H9 (cell line): ENCODE measurements around the gene MARCHF3. TPM values are rescaled to one million over a fixed set of nuclear protein-coding genes. Genes with fewer than 3 reads are reported as not detected.
A peak's percentile ranks its signal among the peaks of the same experiment; 100 is the strongest.

Experiments
- DNase-seq: peaks from one replicate; pipeline ENCODE4 v3.0.0-alpha.2; 2017
- H2AFZ ChIP-seq: one replicate; pipeline ENCODE4 v1.6.1; 2013; ENCODE audit warnings: mild to moderate bottlenecking, low read length, control low read depth, moderate library complexity
- H2AK5ac ChIP-seq: 2 replicates; pipeline ENCODE4 v1.6.1; 2013; ENCODE audit warnings: low read length, control low read depth, mixed read lengths; ENCODE audit not compliant: insufficient read length
- H2BK120ac ChIP-seq: one replicate; pipeline ENCODE4 v1.6.1; 2013; ENCODE audit warnings: low read depth, mild to moderate bottlenecking, low read length, control low read depth, inconsistent platforms; ENCODE audit not compliant: poor library complexity, severe bottlenecking
- H2BK12ac ChIP-seq: 2 replicates; pipeline ENCODE4 v1.6.1; 2013; ENCODE audit warnings: low read length, control low read depth, mixed read lengths, low read depth; ENCODE audit not compliant: insufficient read length
- H2BK15ac ChIP-seq: 2 replicates; pipeline ENCODE4 v1.6.1; 2013; ENCODE audit warnings: low read depth, low read length, control low read depth
- H2BK20ac ChIP-seq: one replicate; pipeline ENCODE4 v1.6.1; 2013; ENCODE audit warnings: low read depth, mild to moderate bottlenecking, low read length, control low read depth, inconsistent platforms; ENCODE audit not compliant: poor library complexity, severe bottlenecking
- H2BK5ac ChIP-seq: 2 replicates; pipeline ENCODE4 v1.6.1; 2013; ENCODE audit warnings: low read length, control low read depth, mixed read lengths; ENCODE audit not compliant: insufficient read length
- H3K14ac ChIP-seq: 2 replicates; pipeline ENCODE4 v1.6.1; 2013; ENCODE audit warnings: low read length, control low read depth; ENCODE audit not compliant: insufficient read depth
- H3K18ac ChIP-seq: 2 replicates; pipeline ENCODE4 v1.6.1; 2013; ENCODE audit warnings: low read depth, mild to moderate bottlenecking, mixed read lengths, low read length, control low read depth; ENCODE audit not compliant: insufficient read length
- H3K23ac ChIP-seq: 2 replicates; pipeline ENCODE4 v1.6.1; 2013; ENCODE audit warnings: low read length, control low read depth, mixed read lengths, low read depth; ENCODE audit not compliant: insufficient read length
- H3K23me2 ChIP-seq: 2 replicates; pipeline ENCODE4 v1.6.1; 2013; ENCODE audit warnings: low read depth, mild to moderate bottlenecking, mixed read lengths, low read length, control low read depth; ENCODE audit not compliant: insufficient read length, poor library complexity, severe bottlenecking
- H3K27ac ChIP-seq: 2 replicates; pipeline ENCODE4 v1.5.1; 2013; ENCODE audit warnings: low read length, control low read depth, mixed read lengths, low read depth; ENCODE audit not compliant: insufficient read length
- H3K27me3 ChIP-seq: 2 replicates; pipeline ENCODE4 v1.6.1; 2013; ENCODE audit warnings: low read length, control low read depth, inconsistent platforms; ENCODE audit not compliant: insufficient read depth
- H3K4ac ChIP-seq: 2 replicates; pipeline ENCODE4 v1.6.1; 2013; ENCODE audit warnings: low read depth, mild to moderate bottlenecking, control low read depth, inconsistent platforms, low read length, moderate library complexity
- H3K4me1 ChIP-seq: 2 replicates; pipeline ENCODE4 v1.6.1; 2013; ENCODE audit warnings: low read length, control low read depth, inconsistent platforms; ENCODE audit not compliant: insufficient read depth
- H3K4me2 ChIP-seq: 2 replicates; pipeline ENCODE4 v1.6.1; 2013; ENCODE audit warnings: low read length, control low read depth, mixed read lengths; ENCODE audit not compliant: insufficient read length, insufficient read depth
- H3K56ac ChIP-seq: 2 replicates; pipeline ENCODE4 v1.6.1; 2013; ENCODE audit warnings: low read depth, mild to moderate bottlenecking, mixed read lengths, low read length, control low read depth; ENCODE audit not compliant: insufficient read length
- H3K79me1 ChIP-seq: 2 replicates; pipeline ENCODE4 v1.6.1; 2013; ENCODE audit warnings: low read depth, mild to moderate bottlenecking, moderate library complexity, low read length, control low read depth, inconsistent platforms; ENCODE audit not compliant: insufficient read depth, poor library complexity, severe bottlenecking
- H3K79me2 ChIP-seq: 2 replicates; pipeline ENCODE4 v1.6.1; 2013; ENCODE audit warnings: low read length, control low read depth, inconsistent platforms; ENCODE audit not compliant: insufficient read depth
- H3K9ac ChIP-seq: 2 replicates; pipeline ENCODE4 v1.6.1; 2013; ENCODE audit warnings: low read length, control low read depth, mixed read lengths; ENCODE audit not compliant: insufficient read length; ENCODE audit errors: extremely low read depth
- H3K9me3 ChIP-seq: one replicate; pipeline ENCODE4 v1.6.1; 2013; ENCODE audit warnings: low read depth, low read length, inconsistent platforms; ENCODE audit not compliant: control insufficient read depth
- H3T11ph ChIP-seq: one replicate; pipeline ENCODE4 v1.6.1; 2013; ENCODE audit warnings: mild to moderate bottlenecking, low read length, control low read depth, inconsistent platforms
- H4K20me1 ChIP-seq: one replicate; pipeline ENCODE4 v1.6.1; 2013; ENCODE audit not compliant: control insufficient read depth, insufficient read length, insufficient read depth
- H4K5ac ChIP-seq: 2 replicates; pipeline ENCODE4 v1.6.1; 2013; ENCODE audit warnings: low read depth, mild to moderate bottlenecking, mixed read lengths, low read length, control low read depth; ENCODE audit not compliant: insufficient read length
- H4K8ac ChIP-seq: replicated peaks from 2 replicates; pipeline ENCODE4 v1.6.1; 2013; ENCODE audit warnings: low read length, control low read depth, mixed read lengths, low read depth; ENCODE audit not compliant: insufficient read length
- H4K91ac ChIP-seq: 2 replicates; pipeline ENCODE4 v1.6.1; 2013; ENCODE audit warnings: low read depth, mild to moderate bottlenecking, moderate library complexity, mixed read lengths, low read length, control low read depth; ENCODE audit not compliant: insufficient read length
- H3K27ac Mint-ChIP-seq, 3 experiments: 2 replicates in 2 of 3; 3 replicates in 1 of 3; pipeline ENCODE4 v1.8.0; 2020 to 2021; ENCODE audit warnings: mixed read lengths in 3 of 3, mild to moderate bottlenecking in 1 of 3, moderate library complexity in 1 of 3
- H3K27me3 Mint-ChIP-seq: 2 replicates; pipeline ENCODE4 v1.8.0; 2021; ENCODE audit warnings: low read depth, mild to moderate bottlenecking, moderate library complexity, mixed read lengths
- H3K36me3 Mint-ChIP-seq, 3 experiments: 2 replicates in 2 of 3; 3 replicates in 1 of 3; pipeline ENCODE4 v1.8.0; 2020 to 2021; ENCODE audit warnings: low read depth in 3 of 3, mixed read lengths in 3 of 3; ENCODE audit not compliant: insufficient read depth in 1 of 3
- H3K4me1 Mint-ChIP-seq, 2 experiments: 2 replicates each; pipeline ENCODE4 v1.8.0; 2020; ENCODE audit warnings: mixed read lengths in 2 of 2
- H3K4me3 Mint-ChIP-seq, 2 experiments: 2 replicates in 1 of 2; 3 replicates in 1 of 2; pipeline ENCODE4 v1.8.0; 2020 to 2021; ENCODE audit warnings: mild to moderate bottlenecking in 2 of 2, mixed read lengths in 2 of 2, moderate library complexity in 1 of 2
- H3K9me3 Mint-ChIP-seq, 2 experiments: 2 replicates in 1 of 2; 3 replicates in 1 of 2; pipeline ENCODE4 v1.8.0; 2020; ENCODE audit warnings: mild to moderate bottlenecking in 2 of 2, mixed read lengths in 2 of 2, moderate library complexity in 1 of 2
- CTCF ChIP-seq: fragments of 200-600 bp; sonication (generic); conservative IDR thresholded peaks from 3 replicates; pipeline ENCODE4 v1.8.0; 2021; ENCODE audit warnings: antibody characterized with exemption, mild to moderate bottlenecking
- WGBS: extraction: QIAGEN DNeasy Blood & Tissue Kit; methylation state at CpG from one replicate; pipeline ENCODE4 v1.1.7; 2013; ENCODE audit warnings: missing lambda C conversion rate, low lambda C conversion rate, mixed read lengths; ENCODE audit not compliant: insufficient read length; ENCODE audit errors: extremely low coverage; 5-methylcytosine and 5-hydroxymethylcytosine counted together
- total RNA-seq: library from RNA; stranded (reverse); gene quantifications from 2 replicates; pipeline ENCODE4 v1.2.1, GENCODE V29; 2021

MARCHF3 gene
- total RNA-seq, 1 experiment from 2014 or later = 17.7 TPM

DNA sequence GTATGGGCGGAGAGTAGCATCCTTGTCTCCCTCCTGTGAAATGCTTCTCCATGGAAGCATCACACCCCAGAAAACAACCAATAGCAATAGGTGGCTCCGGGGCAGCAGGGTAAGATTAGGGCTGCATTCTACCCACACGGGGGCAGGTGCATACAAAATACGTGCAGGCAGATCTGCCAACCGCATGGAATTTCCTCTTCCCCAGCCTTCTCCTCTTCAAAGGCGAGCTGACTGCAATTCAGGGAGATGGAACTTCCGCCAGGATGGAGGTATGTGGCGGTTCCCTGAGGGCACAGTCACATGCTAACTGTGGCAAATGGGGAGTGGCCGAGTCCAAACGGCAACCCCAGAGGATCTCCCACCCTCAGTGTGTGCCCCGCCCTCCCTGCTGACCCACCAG lies 171.9 kb downstream of the MARCHF3 start:
- no peak overlapping the region for H2BK15ac ChIP-seq
- H3K27ac ChIP-seq = no peak overlapping the region
- H3K4me1 Mint-ChIP-seq = peaks cover 13 to 15% of the 10 kb centered on the region in 2 experiments
- H3K23ac ChIP-seq = no peak overlapping the region
- no peak overlapping the region for H4K8ac ChIP-seq
- H4K20me1 ChIP-seq = no peaks in the 10 kb centered on the region
- H3K9me3 ChIP-seq = no peaks in the 10 kb centered on the region
- peak overlapping the region; percentile 28 to 83 (median 35); a peak in 2 of 7 replicates for H3K27ac Mint-ChIP-seq
- H4K91ac ChIP-seq = no peak overlapping the region
- H2BK20ac ChIP-seq = no peak overlapping the region
- WGBS = no CpG with 5 or more reads among the region's 11 CpGs
- H2BK120ac ChIP-seq = no peak overlapping the region
- no peak overlapping the region for H2BK5ac ChIP-seq
- no peaks in the 10 kb centered on the region for H3K79me1 ChIP-seq
- no peak overlapping the region for H3K4me2 ChIP-seq
- no peak overlapping the region for H3K56ac ChIP-seq
- no peaks in the 10 kb centered on the region for H3K23me2 ChIP-seq
- H3K4ac ChIP-seq = no peak overlapping the region
- H4K5ac ChIP-seq = no peak overlapping the region
- H3K27me3 ChIP-seq = no peaks in the 10 kb centered on the region
- H3T11ph ChIP-seq = no peak overlapping the region
- H3K4me3 Mint-ChIP-seq = no peak overlapping the region; a peak in 1 of 5 replicates
- H2BK12ac ChIP-seq = no peak overlapping the region
- no peak overlapping the region for H3K9ac ChIP-seq
- H3K79me2 ChIP-seq = no peaks in the 10 kb centered on the region
- no peaks in the 10 kb centered on the region; the same call in 1 of the 2 replicates for H3K4me1 ChIP-seq
- no peak overlapping the region for H2AFZ ChIP-seq
- H3K27me3 Mint-ChIP-seq = no peaks in the 10 kb centered on the region
- peaks cover 24 to 33% (median 26%) of the 10 kb centered on the region in 3 experiments for H3K36me3 Mint-ChIP-seq
- peak; percentile 49; the same call in 2 of the 3 replicates for TF ChIP-seq CTCF
- H3K9me3 Mint-ChIP-seq = peaks cover 3 to 8% of the 10 kb centered on the region in 2 experiments; a peak in 3 of 5 replicates
- H3K14ac ChIP-seq = no peak overlapping the region
- H3K18ac ChIP-seq = no peak overlapping the region
- no peak overlapping the region for H2AK5ac ChIP-seq
- peak; percentile 98 for DNase-seq
